Activated T-cell treated with anti-CD3 and anti-CD28 coated beads, Interleukin-2, amount 50 U/mL, for 72 hours (primary cell): ENCODE results near the gene TRIM74. TPM values are rescaled to one million over a fixed set of nuclear protein-coding genes. Genes with fewer than 3 reads are reported as not detected.
"Not testable (repeated sequence)": the region's sequence is repeated elsewhere in the genome, so short reads cannot be mapped to it uniquely, and the experiment has no call there.

Experiments used
- ATAC-seq, 2 donors: fragments of 150-1000 bp; cut with Tn5 transposase; replicated peaks in 1 of 2; 2 replicates each; pipeline ENCODE4 v1.10.0; 2021; ENCODE audit warnings: moderate library complexity in 2 of 2, mild to moderate bottlenecking in 1 of 2
- DNase-seq, 2 donors: peaks; one replicate each; pipeline ENCODE4 v3.0.0; 2021 to 2022; ENCODE audit warnings: mixed read lengths in 1 of 2
- H3K27ac Mint-ChIP-seq: one replicate; pipeline ENCODE4 v1.8.0; 2022; ENCODE audit warnings: mild to moderate bottlenecking, moderate library complexity, mixed read lengths
- H3K27me3 Mint-ChIP-seq: one replicate; pipeline ENCODE4 v1.8.0; 2022; ENCODE audit warnings: low read depth, mixed read lengths
- H3K36me3 Mint-ChIP-seq, 2 donors: one replicate each; pipeline ENCODE4 v1.8.0; 2022; ENCODE audit warnings: mixed read lengths in 2 of 2, mild to moderate bottlenecking in 1 of 2; ENCODE audit not compliant: insufficient read depth in 2 of 2
- H3K4me1 Mint-ChIP-seq: one replicate; pipeline ENCODE4 v1.8.0; 2022; ENCODE audit warnings: low read depth, mixed read lengths
- H3K4me3 Mint-ChIP-seq, 2 donors: one replicate each; pipeline ENCODE4 v1.8.0; 2022; ENCODE audit warnings: mild to moderate bottlenecking in 2 of 2, mixed read lengths in 2 of 2, moderate library complexity in 2 of 2
- H3K9me3 Mint-ChIP-seq, 2 donors: one replicate each; pipeline ENCODE4 v1.8.0; 2022; ENCODE audit warnings: mixed read lengths in 2 of 2
- total RNA-seq, 2 donors: library from RNA; stranded (reverse); gene quantifications; one replicate each; pipeline ENCODE4 v1.2.3, GENCODE V29; 2022

The TRIM74 gene
- total RNA-seq, 2 donors from 2014 or later, result 1.8 TPM

- H3K27ac Mint-ChIP-seq, H3K4me3 Mint-ChIP-seq, H3K9me3 Mint-ChIP-seq, H3K27me3 Mint-ChIP-seq: not testable (repeated sequence)
- peak; percentile 72 to 81 for ATAC-seq
- Mint-ChIP-seq H3K36me3 (peaks cover 7 to 12% of the 10 kb centered on the region in 2 donors), H3K4me1 (peaks cover 34% of the 10 kb centered on the region)
- peak; percentile 56 to 62 for DNase-seq
Observed at GRCh38 chr7:72914756-72915525, 54.3 kb downstream of the TRIM74 start.

GRCh38 chr7:72913750-72914149 is 55.5 kb downstream of the TRIM74 start:
- Mint-ChIP-seq H3K36me3 (peaks cover 7 to 12% of the 10 kb centered on the region in 2 donors), H3K4me1 (peaks cover 34% of the 10 kb centered on the region), H3K4me3 (peak overlapping the region; percentile 13 to 25), H3K27ac (peak overlapping the region; percentile 3)
- not testable (repeated sequence) for H3K9me3 Mint-ChIP-seq, H3K27me3 Mint-ChIP-seq
- ATAC-seq (peak in 1 of 2 donors; percentile 50), DNase-seq (peak; percentile 19 to 38)

GRCh38 chr7:72911395-72911794 is 57.9 kb downstream of the TRIM74 start:
- not testable (repeated sequence) for H3K4me3 Mint-ChIP-seq, H3K9me3 Mint-ChIP-seq, DNase-seq, H3K27me3 Mint-ChIP-seq, ATAC-seq
- Mint-ChIP-seq H3K36me3 (peaks cover 7 to 15% of the 10 kb centered on the region in 2 donors), H3K27ac (peak overlapping the region; percentile 95), H3K4me1 (peaks cover 39% of the 10 kb centered on the region)

Other genes starting within 250 kb of the TRIM74 start
- gene TYW1B, start 141.3 kb downstream of the TRIM74 start, total RNA-seq, result 1 to 10 TPM; 1.5 to 4.7 TPM
- gene POM121, start 44.4 kb downstream of the TRIM74 start, total RNA-seq, result 10 to 100 TPM; 63.4 to 68.0 TPM
- gene SPDYE8, start 60.3 kb upstream of the TRIM74 start, total RNA-seq, result not detected
- gene SPDYE11, start 88.4 kb upstream of the TRIM74 start, total RNA-seq, result not detected
- not detected for gene SPDYE9, start 116.6 kb upstream of the TRIM74 start, total RNA-seq